Measurements from ENCODE around the gene TEDC2.
A peak's percentile ranks its signal among the peaks of the same experiment; 100 is the strongest.

Gene TEDC2

DNA sequence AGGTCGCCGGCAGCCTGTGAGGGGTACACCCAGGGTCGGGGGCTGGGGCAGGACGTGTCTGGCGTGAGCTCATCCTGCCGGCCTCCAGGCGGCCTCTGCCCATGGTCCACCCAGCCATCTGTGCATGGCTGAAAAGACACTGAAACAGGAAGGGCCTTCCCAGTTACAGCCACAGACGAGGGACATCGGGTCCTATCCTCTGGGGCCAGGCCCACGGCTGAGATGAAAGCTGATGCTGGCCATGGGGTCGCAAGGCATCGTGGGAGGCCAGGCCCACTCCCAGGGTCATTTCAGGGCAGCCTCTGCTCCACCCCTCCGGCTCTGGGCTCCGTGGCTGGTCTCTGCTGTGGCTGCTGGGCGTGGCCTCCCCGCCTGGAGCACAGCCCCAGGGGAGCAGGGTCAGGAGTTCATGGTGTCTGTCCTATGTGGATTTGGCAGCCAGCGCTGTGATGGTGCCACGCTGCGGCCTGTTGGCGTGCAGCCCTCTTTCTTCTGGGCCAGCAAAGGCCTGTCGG, 37.3 kb downstream of the TEDC2 start:
- DNase-seq: no peak

- DNase-seq: no peak
These were observed 38.0 kb downstream of the TEDC2 start for GRCh38 chr16:2497695-2498484.

DNA sequence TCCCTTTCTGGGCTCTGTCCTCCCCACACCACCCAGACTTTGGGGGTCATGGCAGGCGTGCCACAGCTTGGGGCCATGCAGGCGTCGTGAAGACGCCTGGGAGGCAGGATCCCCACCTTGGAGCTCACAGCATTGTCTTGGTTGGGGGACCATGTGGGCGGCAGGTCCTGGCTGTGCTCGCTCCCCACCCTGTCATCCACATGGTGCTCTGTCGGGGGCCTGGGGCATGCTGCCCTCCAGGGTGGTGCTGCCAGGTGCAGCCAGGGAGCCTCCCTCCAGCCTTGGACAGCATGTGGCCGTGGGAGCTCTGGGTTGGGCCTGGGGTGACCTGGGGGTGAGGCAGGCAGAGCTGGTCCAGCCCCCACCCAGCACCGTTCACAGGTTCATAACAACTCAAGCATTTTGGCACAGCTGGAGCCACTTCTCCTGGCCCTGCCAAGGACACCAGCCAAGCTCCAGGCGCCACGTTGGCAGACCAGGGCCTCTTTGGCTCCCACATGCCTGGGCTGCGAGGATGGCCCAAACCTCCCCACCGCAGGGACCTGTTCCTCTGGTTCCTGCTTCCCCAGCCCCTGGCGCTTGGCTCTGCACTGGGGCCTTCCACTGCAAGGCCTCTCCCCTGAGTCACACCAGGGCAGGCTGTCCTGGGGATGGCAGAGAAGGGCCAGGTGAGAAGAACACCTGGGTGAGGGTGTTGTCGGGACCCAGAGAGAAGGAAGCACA, 38.8 kb downstream of the TEDC2 start:
- no peak for DNase-seq

- DNase-seq: no peak
These were observed 39.5 kb downstream of the TEDC2 start for GRCh38 chr16:2499454-2499853.

DNA sequence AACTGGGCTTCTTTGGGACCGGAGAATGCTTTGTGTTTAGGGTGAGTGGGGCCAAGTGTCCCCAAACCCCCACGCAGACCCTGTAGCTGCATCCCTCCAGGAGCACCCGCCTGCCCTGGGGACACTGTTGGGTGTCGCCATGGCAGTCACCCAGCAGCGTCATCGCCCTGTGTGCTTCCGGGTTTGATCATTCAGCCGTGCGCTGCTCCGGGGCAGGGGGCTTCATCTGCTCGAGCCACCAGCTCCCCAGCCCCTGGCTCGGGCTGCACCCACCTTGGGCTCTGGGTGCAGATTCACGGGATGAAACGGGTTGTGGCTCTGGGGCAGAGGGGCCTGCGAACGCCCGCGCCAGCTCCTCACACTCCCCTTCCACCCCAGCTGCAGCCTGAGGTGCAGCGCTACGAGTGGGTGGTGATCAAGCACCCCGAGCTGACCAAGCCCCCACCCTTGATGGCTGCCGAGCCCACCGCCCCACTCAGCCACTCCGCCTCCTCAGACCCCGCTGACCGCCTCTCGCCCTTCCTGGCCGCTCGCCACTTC, 40.1 kb downstream of the TEDC2 start:
- no peak for DNase-seq

DNA sequence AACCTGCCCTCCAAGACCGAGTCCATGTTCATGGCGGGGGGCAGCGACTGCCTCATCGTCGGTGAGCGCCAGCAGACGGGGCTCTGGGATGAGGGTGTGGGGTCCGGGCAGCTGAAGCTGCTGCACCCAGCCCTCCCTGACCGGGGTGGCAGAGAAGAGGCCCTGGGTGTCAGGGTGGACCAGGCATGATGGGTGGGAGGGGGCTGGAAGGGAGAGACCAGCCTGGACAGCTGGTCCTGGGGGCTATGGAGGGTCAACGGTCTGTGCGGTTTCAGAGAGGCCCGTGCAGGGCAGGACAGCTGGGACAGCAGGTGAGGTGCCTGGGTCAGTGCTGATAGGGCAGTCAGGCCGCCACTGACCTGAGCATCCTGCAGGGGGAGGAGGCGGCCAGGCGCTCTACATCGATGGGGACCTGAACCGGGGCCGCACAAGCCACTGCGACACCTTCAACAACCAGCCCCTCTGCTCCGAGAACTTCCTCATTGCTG, 40.6 kb downstream of the TEDC2 start:
- no peak for DNase-seq

DNA sequence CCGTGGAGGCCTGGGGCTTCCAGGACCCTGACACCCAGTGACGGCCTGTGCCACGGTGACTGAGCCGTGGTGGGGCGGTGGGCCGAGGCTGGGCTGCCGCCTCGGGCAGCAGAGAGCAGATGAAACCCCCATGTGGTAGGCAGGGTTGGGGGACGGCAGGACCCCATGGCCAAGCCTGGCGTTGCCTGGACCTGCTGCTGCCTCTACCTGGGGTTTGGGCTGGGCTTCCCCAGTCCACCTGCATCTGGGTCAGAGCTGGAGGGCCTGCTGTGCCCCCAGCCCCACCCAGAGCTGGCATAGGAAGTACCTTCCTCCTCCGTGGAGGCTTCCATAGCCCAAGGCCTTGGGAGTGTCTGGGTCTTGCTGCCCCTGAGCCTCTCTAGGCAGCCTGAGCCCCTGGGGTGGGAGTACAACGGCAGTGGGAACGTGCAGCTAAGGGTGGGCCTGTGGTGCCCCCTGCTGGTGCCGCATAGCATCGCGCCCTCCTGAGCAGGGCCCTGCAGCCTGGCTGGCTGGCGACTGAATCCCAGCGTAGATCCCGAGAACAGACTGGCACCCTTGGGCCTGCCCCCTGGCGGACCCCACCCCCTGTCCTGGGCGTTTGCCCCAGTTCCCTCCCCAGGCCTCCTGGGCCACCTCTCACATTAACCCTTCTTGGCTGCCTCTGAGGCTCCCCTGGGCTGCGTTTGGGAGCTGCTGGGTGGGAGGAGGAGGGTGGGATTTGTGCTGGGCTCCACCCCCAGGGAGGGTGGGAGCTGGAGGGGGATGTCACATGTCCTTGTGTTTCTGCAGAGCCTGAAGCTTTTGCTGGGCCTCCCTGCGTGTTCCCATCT, 41.2 kb downstream of the TEDC2 start:
- peak; percentile 53 for DNase-seq

- DNase-seq: no peak
These were observed 42.3 kb downstream of the TEDC2 start for GRCh38 chr16:2501946-2502895.

GRCh38 chr16:2505695-2506094, 45.8 kb downstream of the TEDC2 start:
- DNase-seq: no peak

- DNase-seq: no peak
These were observed 47.2 kb downstream of the TEDC2 start for GRCh38 chr16:2507052-2507659.

DNA sequence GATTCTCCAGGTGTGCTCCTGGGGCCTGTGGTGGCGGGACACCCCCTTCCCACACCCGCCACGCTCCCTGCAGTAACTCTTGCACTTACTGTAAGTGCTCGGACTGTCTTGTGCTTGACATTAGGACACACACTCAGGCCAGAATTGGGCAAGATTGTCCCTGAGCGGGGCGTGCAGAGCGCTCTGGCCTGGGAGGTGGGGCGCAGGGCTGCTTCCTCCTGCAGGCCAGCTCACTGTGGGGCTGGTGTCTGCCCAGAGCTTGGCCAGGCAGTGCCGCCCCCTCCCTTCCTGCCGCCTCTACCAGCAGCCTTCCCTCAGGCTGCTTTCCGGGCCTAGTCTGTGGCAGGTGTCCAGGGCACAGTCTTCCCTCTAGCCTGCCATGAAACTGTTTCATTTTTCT, 47.8 kb downstream of the TEDC2 start:
- DNase-seq: no peak

GRCh38 chr16:2508722-2509400, 49.0 kb downstream of the TEDC2 start:
- DNase-seq: no peak

DNA sequence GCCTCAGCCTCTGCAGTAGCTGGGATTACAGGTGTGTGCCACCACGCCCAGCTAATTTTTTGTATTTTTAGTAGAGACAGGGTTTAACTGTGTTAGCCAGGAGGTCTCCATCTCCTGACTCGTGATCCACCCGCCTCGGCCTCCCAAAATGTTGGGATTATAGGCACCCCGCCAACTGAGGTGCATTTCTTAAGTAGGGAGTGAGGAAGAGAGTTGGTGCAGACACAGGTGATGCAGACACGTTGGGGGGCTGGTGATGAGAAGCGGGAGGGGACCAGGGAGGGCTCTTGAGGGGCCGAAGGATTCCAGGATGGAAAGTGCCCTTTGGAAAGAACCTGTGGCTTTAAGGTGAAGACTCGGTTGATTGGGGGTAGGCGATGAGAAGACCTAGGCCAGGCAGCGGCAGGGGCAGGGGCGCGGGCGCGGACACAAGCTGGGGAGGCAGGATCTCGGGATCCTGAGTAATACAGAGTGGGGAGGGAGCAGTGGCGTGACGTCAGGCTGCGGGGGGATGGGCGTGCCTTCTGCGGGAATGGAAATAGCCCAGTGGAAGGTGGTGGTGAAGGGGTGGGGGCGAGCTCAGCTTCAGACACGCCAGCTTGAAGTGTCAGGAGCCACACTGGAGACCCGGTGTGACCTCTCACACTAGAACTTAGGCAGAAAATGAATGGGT, 51.4 kb downstream of the TEDC2 start:
- DNase-seq: peak; percentile 61

DNA sequence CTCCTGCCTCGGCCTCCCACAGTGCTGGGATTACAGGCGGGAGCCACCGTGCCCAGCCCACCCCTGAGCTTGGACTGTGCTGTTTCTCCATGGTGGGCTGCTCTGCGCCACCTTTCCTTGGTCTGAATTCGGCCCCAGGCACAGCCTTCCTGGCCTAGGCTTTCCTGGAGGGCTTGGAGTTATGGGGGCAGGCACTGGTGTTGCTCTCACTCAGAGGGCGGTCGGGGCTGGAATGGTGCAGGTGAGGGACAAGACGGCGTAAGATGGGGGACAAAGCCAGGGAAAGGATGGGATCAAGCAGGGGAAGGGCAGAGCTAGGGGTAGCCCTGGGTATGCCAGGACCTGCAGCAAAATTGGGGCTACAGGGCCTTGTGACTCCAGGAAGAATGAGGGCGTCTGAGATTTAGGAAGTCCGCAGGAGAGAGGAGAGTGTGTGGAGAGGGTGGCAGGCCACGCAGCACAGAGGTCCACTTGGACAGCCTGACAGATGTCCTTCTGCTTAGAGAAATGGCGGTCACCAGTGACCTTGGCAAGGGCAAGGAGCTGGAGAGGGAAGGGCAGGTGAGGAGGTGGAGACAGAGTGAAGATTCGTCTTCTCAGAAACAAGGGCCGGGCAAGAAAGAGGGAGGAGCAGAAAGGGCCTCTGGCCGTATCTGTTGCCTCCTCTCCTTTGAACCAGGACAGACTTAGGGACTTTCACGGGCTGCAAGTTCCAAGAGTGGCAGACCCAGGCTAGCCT, 52.3 kb downstream of the TEDC2 start:
- no peak for DNase-seq

GRCh38 chr16:2512735-2513404, 53.0 kb downstream of the TEDC2 start:
- no peak for DNase-seq

- peak; percentile 86 for DNase-seq
These were observed 53.8 kb downstream of the TEDC2 start, which contains the start of gene ATP6V0C for GRCh38 chr16:2513405-2514332. TSS of gene ATP6V0C (plus strand) at chr16:2513952. CDS start at chr16:2514104, 152 bp downstream.
